ENCODE measurements around the gene TCP11.
"Not testable (repeated sequence)": the region's sequence is repeated elsewhere in the genome, so short reads cannot be mapped to it uniquely, and the experiment has no call there.

Gene TCP11

DNA sequence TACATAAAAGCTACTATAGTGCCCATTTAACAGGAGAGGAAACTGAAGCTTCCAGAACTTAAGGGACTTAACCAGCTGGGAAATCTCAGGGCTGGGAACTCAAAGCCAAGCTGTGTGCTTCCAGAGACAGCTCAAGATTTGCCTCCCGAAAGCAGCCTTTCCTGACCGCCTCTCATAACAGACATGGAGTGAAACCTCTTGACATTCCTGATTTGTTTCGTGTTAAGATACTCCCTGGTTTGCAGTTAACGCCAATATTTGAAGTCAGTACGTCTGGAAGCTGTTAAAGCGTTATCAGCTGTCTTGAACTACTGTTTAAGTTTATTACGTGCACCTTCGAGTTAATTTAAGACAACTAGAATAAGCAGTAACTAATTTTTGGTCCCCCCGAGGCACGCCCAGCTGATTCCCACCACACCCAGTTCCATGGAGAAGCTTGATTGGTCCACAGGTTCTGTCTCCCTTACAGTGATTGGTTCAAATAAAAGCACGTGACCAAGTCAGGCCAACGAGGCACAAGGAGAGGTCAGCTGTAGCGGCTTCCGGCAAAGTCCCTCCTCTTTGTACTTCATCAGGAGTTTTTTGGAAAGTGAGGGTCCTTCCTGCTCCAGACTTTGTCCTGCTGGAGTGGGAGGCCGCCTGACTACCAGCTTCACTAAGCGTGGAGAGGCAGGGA lies 8.9 kb upstream of the TCP11 start:
- Histone ChIP-seq H3K27ac (no peak overlapping the region), H3K4me3 (no peak overlapping the region)

- Histone ChIP-seq H3K4me3 (no peak overlapping the region), H3K27ac (no peak overlapping the region)
Measured at GRCh38 chr6:35148167-35148741, 7.1 kb upstream of the TCP11 start.

DNA sequence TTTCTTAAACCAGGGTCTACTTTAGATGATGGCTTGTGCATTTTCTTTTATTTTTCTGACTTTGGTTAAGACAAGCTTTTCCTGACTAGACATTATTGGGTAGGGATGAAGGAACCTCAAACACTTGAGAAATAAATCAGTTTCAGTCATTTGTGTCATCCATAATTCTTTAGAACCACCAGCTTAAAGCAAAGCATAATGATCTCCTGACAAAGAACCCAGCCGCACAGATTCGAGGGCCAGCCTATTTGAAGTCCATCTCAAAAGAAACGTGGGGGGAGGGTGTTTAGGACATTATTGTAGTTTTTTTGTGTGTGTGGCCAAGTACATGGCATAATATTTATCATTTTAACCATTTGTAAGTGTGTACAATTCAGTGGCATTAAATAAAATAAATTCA lies 6.3 kb upstream of the TCP11 start:
- no peak overlapping the region for H3K4me3 ChIP-seq
- no peak overlapping the region for H3K27ac ChIP-seq

DNA sequence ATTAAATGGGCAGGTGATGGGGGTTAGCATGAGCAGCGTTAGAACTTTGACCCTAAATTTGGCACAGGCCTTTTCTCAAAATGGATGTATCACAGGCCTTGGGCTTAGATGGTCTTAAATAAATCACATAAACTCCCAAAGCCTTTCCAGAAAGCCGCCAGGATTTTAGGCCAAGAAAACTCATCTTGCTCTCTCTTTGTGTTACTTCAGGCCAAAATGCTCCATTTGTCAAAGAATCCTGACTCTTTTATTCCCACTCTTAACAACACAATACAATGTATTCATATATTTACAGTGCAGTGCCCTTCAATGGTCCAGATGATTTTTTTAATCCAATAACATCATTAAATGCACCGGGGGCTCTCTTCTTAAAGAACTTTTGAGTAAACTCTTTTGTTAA lies 5.9 kb upstream of the TCP11 start:
- Histone ChIP-seq H3K27ac (no peak overlapping the region), H3K4me3 (no peak overlapping the region)

GRCh38 chr6:35146453-35146852 lies 5.3 kb upstream of the TCP11 start:
- no peak overlapping the region for H3K27ac ChIP-seq
- no peak overlapping the region for H3K4me3 ChIP-seq

- Histone ChIP-seq H3K27ac (no peak overlapping the region), H3K4me3 (no peak overlapping the region)
Measured at GRCh38 chr6:35145757-35146156, 4.6 kb upstream of the TCP11 start.

- no peak overlapping the region for H3K4me3 ChIP-seq
Measured at GRCh38 chr6:35142588-35143569, 1.7 kb upstream of the TCP11 start.

DNA sequence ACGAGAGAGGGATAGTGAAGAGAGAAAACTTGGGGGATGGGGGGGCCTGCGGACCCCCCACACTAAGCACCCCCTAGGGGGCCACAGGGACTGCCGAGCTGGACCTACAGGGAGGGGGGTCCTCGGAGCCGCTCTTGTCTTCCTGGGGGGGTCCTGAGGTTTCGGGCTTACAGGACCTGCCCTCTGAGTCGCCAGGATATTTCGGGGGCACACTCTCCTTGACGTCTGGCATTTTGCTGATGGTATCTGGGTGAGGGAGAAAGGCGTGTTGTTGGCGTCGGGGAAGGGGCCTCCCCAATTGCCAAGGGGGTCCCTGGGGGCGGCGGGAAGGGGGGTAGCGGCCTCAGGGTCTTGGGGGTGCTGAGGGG lies 516 bp downstream of the TCP11 start:
- Histone ChIP-seq H3K27ac (peak overlapping the region in 1 of 21 experiments; percentile 31), H3K4me3 (peak overlapping the region in 3 of 7 experiments; percentile 10 to 21 (median 12))

More at GRCh38 chr6:35142588-35143569, 1.7 kb upstream of the TCP11 start:
- no peak overlapping the region for H3K27ac ChIP-seq

DNA sequence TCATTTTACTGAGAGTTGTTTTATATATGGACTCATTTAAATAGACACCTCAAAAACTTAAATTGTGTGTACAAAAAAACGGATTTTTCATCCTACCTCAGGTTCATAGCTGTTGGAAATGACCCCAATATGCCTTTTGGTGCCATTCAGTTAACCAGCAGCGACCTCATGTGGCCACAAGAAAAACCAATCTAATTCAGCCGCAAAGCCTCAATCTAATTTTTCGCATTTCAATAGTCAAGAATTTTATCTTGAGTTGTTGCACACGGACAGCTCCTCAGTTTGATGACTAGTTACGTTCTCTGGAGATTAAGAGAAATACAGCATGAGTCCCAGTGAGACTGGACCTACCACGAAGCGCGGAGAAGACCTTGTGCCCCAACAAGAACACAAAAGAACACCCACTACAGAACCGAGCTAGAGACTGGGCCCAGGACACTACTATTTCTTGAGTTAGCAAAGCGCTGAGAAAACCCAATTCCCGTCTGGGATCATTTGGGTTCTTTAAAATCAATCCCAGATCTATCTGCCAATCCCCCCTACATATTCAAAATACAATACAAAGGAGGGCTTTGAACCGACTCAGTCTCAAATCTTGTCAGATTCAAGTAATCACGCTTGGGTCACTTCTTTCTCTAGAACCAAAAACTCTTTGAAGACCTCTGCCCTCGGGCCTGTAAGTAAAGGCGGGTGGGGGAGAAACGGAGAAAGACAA lies 1.1 kb downstream of the TCP11 start:
- Histone ChIP-seq H3K27ac (no peak overlapping the region), H3K4me3 (no peak overlapping the region)

DNA sequence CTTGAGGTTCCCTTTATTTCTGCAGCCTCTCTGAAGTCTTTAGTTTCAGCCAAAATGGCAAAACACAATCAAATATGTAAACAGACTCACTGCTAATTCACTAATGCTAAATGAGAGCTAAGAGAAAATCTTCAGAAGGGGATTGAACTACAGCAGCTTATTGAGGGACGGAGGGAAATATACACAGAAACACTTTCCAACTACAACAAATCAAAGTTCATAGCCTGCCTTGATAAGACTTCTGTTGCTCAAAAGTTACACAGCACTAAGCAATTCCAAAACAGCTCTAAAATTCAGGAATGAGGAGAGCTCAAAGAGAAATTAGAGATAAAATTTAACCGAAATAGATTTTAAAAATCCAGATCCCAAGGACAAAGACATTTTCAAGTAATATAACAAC lies 1.7 kb downstream of the TCP11 start:
- no peak overlapping the region for H3K4me3 ChIP-seq
- H3K27ac ChIP-seq: no peak overlapping the region

GRCh38 chr6:35138191-35138590 lies 2.9 kb downstream of the TCP11 start:
- not testable (repeated sequence) for H3K4me3 ChIP-seq, H3K27ac ChIP-seq

DNA sequence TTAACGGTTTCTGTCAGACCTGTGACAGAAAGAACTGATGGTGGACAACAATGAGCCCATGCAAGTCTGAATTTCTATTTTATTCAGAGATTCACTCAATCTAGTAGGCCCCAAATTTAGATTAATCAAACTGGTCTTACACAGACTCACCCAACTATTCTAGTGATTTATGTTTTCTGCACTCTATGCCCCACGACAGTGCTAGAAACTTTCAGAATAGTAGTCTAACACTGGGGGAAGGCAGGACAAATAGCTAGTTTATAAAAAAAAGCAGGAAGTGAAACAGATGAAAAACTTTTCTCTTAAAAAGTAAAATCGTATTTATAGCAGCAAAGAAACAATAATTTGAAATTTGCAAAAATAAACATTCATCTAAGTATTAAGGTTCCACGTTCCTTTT lies 5.0 kb downstream of the TCP11 start:
- no peak overlapping the region for H3K4me3 ChIP-seq
- H3K27ac ChIP-seq: peak overlapping the region in 1 of 21 experiments; percentile 12

GRCh38 chr6:35128496-35128895 lies 12.6 kb downstream of the TCP11 start:
- H3K4me3 ChIP-seq: no peak overlapping the region
- no peak overlapping the region for H3K27ac ChIP-seq

- no peak overlapping the region for H3K4me3 ChIP-seq
- no peak overlapping the region for H3K27ac ChIP-seq
Measured at GRCh38 chr6:35128042-35128441, 13.1 kb downstream of the TCP11 start.

DNA sequence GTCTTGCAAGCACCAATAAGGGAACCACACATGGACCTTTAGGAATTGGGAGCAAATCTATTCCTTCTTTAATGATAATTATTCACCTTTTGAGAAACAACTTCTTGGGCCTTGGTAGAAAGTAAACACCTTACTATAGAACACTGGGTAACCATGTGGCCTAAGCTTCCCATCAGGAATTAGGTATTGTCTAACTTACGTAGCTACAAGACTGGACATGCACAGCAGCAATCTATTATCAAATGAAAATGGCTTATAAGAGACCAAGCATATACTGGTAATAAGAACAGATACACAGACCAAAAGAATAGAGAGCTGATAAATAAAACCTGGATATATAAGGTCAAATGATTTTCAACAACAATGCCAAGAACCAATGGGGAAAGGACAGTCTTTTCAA lies 16.8 kb downstream of the TCP11 start:
- Histone ChIP-seq H3K4me3 (no peak overlapping the region), H3K27ac (no peak overlapping the region)

DNA sequence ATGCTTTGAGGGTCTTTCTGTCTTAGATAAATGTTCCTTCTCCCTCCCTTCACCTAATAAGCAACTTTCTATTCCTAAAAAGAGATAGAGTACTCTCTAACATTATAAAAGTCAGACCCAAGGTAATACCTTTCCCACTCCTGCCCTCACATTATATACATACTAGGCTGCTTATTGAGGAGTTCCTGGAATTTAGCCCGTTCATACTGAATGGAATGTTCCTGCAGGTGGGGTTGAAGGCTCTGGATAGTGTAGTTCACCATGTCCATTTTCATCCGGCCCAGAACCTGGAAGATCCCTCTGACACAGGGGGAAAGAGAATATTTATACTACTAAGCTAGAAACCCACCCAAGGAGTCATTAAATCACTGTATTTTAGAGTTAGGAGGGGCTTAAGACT lies 20.4 kb downstream of the TCP11 start:
- no peak overlapping the region for H3K27ac ChIP-seq
- H3K4me3 ChIP-seq: no peak overlapping the region

DNA sequence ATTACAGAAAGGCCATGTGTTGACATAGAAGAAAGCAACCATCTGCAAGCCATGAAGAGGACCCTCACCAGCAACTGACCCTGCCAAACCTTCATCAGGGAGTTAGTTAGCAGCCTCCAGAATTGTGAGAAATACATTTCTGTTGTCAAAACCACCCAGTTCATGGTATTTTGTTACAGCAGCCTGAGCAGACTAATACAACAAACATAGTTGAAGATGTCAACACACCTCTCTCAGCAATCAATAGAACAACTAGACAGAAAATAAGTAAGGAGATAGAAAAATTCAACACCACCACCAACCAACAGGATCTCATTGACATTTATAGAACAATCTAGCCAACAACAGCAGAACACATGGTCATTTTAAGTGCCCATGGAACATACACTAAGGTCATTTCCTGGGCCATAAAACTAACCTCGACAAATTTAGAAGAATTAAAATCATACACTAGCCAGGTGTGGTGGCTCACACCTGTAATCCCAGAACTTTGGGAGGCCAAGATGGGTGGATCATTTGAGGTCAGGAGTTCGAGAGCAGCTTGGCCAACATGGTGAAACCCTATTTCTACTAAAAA lies 32.7 kb downstream of the TCP11 start:
- Histone ChIP-seq H3K27ac (no peak overlapping the region), H3K4me3 (no peak overlapping the region)

- H3K27ac ChIP-seq, H3K4me3 ChIP-seq: not testable (repeated sequence)
Measured at GRCh38 chr6:35107761-35108160, 33.4 kb downstream of the TCP11 start.

GRCh38 chr6:35107208-35107607 lies 33.9 kb downstream of the TCP11 start:
- peak overlapping the region in 2 of 21 experiments; percentile 8 to 15 for H3K27ac ChIP-seq
- H3K4me3 ChIP-seq: not testable (repeated sequence)

DNA sequence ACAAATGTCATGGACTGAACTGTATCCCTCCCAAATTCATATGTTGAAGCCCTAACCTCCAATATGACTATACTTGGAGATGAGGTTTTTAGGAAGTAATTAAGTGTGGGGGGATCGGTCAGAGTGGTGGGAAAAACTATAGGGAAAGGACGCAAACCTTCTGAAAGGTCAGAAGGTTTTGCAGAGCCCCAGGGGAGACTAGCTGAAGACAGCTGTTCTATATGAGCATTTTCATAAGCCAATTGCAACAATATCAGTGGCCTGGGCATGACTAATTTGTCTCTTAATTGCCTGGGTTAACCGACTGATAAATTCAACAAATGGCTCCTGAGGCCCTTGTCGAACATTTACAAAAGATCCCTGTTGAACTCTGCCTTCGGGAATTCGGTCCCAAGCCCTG lies 35.1 kb downstream of the TCP11 start:
- H3K27ac ChIP-seq, H3K4me3 ChIP-seq: not testable (repeated sequence)
